H1 (cell line): ENCODE measurements around the gene KCNC1. TPM values are rescaled to one million over a fixed set of nuclear protein-coding genes. Genes with fewer than 3 reads are reported as not detected.

ENCODE experiments used
- CTCF ChIA-PET: fragments of 300-600 bp; sonication (Branson Sonifier 250); formaldehyde crosslinking; loops from one replicate; lab custom pipeline; 2021; ENCODE audit not compliant: partially characterized antibody; lab: Charles Lee
- POLR2A ChIA-PET: fragments of 300-600 bp; sonication (Branson Sonifier 250); formaldehyde crosslinking; loops from one replicate; lab custom pipeline; 2021; ENCODE audit warnings: inconsistent platforms; ENCODE audit not compliant: partially characterized antibody; lab: Charles Lee
- DNase-seq, 2 experiments: peaks; one replicate each; pipeline versions ENCODE4 v3.0.0 to v3.0.0-alpha.2; 2010 to 2022; ENCODE audit warnings: low spot score in 2 of 2, low read depth in 1 of 2, mixed read lengths in 1 of 2
- FAIRE-seq: peaks from 2 replicates; lab custom pipeline; 2011; peaks lifted over from hg19 to GRCh38; lab: Jason Lieb, UNC
- H2AFZ ChIP-seq: 2 replicates; pipeline ENCODE4 v1.8.1; 2012; ENCODE audit warnings: low read length, inconsistent platforms
- H2AK5ac ChIP-seq: 2 replicates; pipeline ENCODE4 v1.6.1; 2013; ENCODE audit warnings: low read depth, low read length
- H2BK120ac ChIP-seq: replicated peaks from 2 replicates; pipeline ENCODE3; 2013; ENCODE audit warnings: low read depth, low read length, inconsistent platforms
- H2BK12ac ChIP-seq: 2 replicates; pipeline ENCODE4 v1.6.1; 2013; ENCODE audit warnings: low read depth, low read length
- H2BK15ac ChIP-seq: 2 replicates; pipeline ENCODE4 v1.6.1; 2013; ENCODE audit warnings: low read length
- H2BK20ac ChIP-seq: 2 replicates; pipeline ENCODE4 v1.6.1; 2013; ENCODE audit warnings: low read length
- H2BK5ac ChIP-seq: 2 replicates; pipeline ENCODE4 v1.6.1; 2013; ENCODE audit warnings: low read depth, low read length
- H3K14ac ChIP-seq: 2 replicates; pipeline ENCODE4 v1.6.1; 2013; ENCODE audit warnings: inconsistent platforms; ENCODE audit not compliant: insufficient read length
- H3K18ac ChIP-seq: 2 replicates; pipeline ENCODE4 v1.6.1; 2013; ENCODE audit warnings: low read length; ENCODE audit errors: extremely low read depth
- H3K23ac ChIP-seq: 2 replicates; pipeline ENCODE4 v1.6.1; 2013; ENCODE audit warnings: inconsistent platforms; ENCODE audit not compliant: insufficient read length
- H3K23me2 ChIP-seq: 2 replicates; pipeline ENCODE4 v1.6.1; 2013; ENCODE audit warnings: low read depth, low read length
- H3K27ac ChIP-seq: 2 replicates; pipeline ENCODE4 v1.6.1; 2011; ENCODE audit warnings: low read depth, low read length, inconsistent platforms
- H3K27me3 ChIP-seq, 4 experiments: replicated peaks in 1 of 4; 1 replicate in 1 of 4; 2 replicates in 3 of 4; pipeline versions ENCODE4 v1.6.1 to v1.8.1; 2011 to 2013; ENCODE audit warnings: low read length in 3 of 4, mild to moderate bottlenecking in 3 of 4, inconsistent platforms in 2 of 4, mixed read lengths in 2 of 4, moderate library complexity in 1 of 4; ENCODE audit not compliant: control insufficient read depth in 3 of 4, insufficient read depth in 3 of 4; ENCODE audit errors: extremely low read depth in 1 of 4
- H3K36me3 ChIP-seq, 4 experiments: 2 replicates each; pipeline versions ENCODE4 v1.6.1 to v1.8.1; 2011 to 2013; ENCODE audit warnings: mild to moderate bottlenecking in 4 of 4, low read length in 3 of 4, moderate library complexity in 2 of 4, control low read depth in 1 of 4, inconsistent platforms in 1 of 4; ENCODE audit not compliant: insufficient read depth in 4 of 4, control insufficient read depth in 2 of 4
- H3K4ac ChIP-seq: replicated peaks from 2 replicates; pipeline ENCODE3; 2013; ENCODE audit warnings: low read length, low read depth, mixed read lengths, inconsistent platforms; ENCODE audit not compliant: insufficient read length
- H3K4me1 ChIP-seq, 4 experiments: replicated peaks in 1 of 4; 1 replicate in 1 of 4; 2 replicates in 3 of 4; pipeline versions ENCODE4 v1.6.1 to v1.8.1; 2011 to 2013; ENCODE audit warnings: low read length in 3 of 4, inconsistent platforms in 2 of 4, mixed read lengths in 1 of 4; ENCODE audit not compliant: insufficient read depth in 4 of 4, control insufficient read depth in 3 of 4
- H3K4me2 ChIP-seq, 2 experiments: 2 replicates each; pipeline versions ENCODE4 v1.6.1 to v1.8.1; 2011 to 2013; ENCODE audit warnings: low read depth in 2 of 2, low read length in 2 of 2, control low read depth in 1 of 2, inconsistent platforms in 1 of 2, mild to moderate bottlenecking in 1 of 2; ENCODE audit not compliant: insufficient read depth in 1 of 2
- H3K4me3 ChIP-seq, 4 experiments: fragments of 200-600, 300-600 bp in 1 of 4; sonication (generic), shearing (Covaris generic), sonication (Bioruptor Twin) in 1 of 4; 2 replicates each; pipeline versions ENCODE4 v1.5.1 to v1.8.1; 2011 to 2016; ENCODE audit warnings: low read length in 4 of 4, low read depth in 3 of 4, control low read depth in 2 of 4, inconsistent platforms in 2 of 4, mild to moderate bottlenecking in 2 of 4, mixed read lengths in 1 of 4, moderate library complexity in 1 of 4; ENCODE audit not compliant: insufficient read depth in 2 of 4; ENCODE audit errors: extremely low read depth in 1 of 4
- H3K56ac ChIP-seq: replicated peaks from 2 replicates; pipeline ENCODE3; 2013; ENCODE audit warnings: low read depth, mild to moderate bottlenecking, mixed read lengths, low read length, inconsistent platforms; ENCODE audit not compliant: insufficient read length
- H3K79me1 ChIP-seq: 2 replicates; pipeline ENCODE4 v1.6.1; 2013; ENCODE audit warnings: low read depth, low read length, control low read depth
- H3K79me2 ChIP-seq, 2 experiments: 2 replicates each; pipeline versions ENCODE4 v1.6.1 to v1.8.1; 2012 to 2013; ENCODE audit warnings: low read length in 2 of 2, mild to moderate bottlenecking in 2 of 2, inconsistent platforms in 1 of 2; ENCODE audit not compliant: insufficient read depth in 2 of 2, control insufficient read depth in 1 of 2
- H3K9ac ChIP-seq, 4 experiments: replicated peaks in 1 of 4; 1 replicate in 1 of 4; 2 replicates in 3 of 4; pipeline versions ENCODE4 v1.6.1 to v1.8.1; 2011 to 2013; ENCODE audit warnings: low read depth in 3 of 4, low read length in 3 of 4, control low read depth in 2 of 4, mild to moderate bottlenecking in 2 of 4, moderate library complexity in 2 of 4, inconsistent platforms in 1 of 4; ENCODE audit errors: extremely low read depth in 1 of 4
- H3K9me3 ChIP-seq, 2 experiments: 2 replicates each; pipeline versions ENCODE4 v1.6.1 to v1.8.1; 2012 to 2013; ENCODE audit warnings: mild to moderate bottlenecking in 2 of 2, moderate library complexity in 2 of 2, control low read depth in 1 of 2, inconsistent platforms in 1 of 2, low read depth in 1 of 2, low read length in 1 of 2, mixed read lengths in 1 of 2; ENCODE audit not compliant: insufficient read depth in 2 of 2
- H4K20me1 ChIP-seq, 2 experiments: replicated peaks in 1 of 2; 2 replicates each; pipeline versions ENCODE3 to v1.8.1; 2011 to 2013; ENCODE audit warnings: inconsistent platforms in 2 of 2, low read length in 2 of 2, mild to moderate bottlenecking in 1 of 2; ENCODE audit not compliant: insufficient read depth in 2 of 2, control insufficient read depth in 1 of 2
- H4K5ac ChIP-seq: 2 replicates; pipeline ENCODE4 v1.6.1; 2013; ENCODE audit warnings: low read length, low read depth, mixed read lengths, inconsistent platforms; ENCODE audit not compliant: insufficient read length
- H4K8ac ChIP-seq: 2 replicates; pipeline ENCODE4 v1.8.0; 2013; ENCODE audit warnings: mild to moderate bottlenecking, moderate library complexity, low read length, inconsistent platforms; ENCODE audit not compliant: insufficient read depth; ENCODE audit errors: extremely low read depth
- H4K91ac ChIP-seq: replicated peaks from 2 replicates; pipeline ENCODE3; 2013; ENCODE audit warnings: low read length, mixed read lengths, inconsistent platforms; ENCODE audit not compliant: insufficient read length
- ATF3 ChIP-seq: IDR thresholded peaks from 2 replicates; pipeline ENCODE4 v1.6.1; 2011; ENCODE audit warnings: low read depth, mild to moderate bottlenecking, low read length; ENCODE audit not compliant: insufficient read depth
- NANOG ChIP-seq: IDR thresholded peaks from 2 replicates; pipeline ENCODE4 v1.6.1; 2011; ENCODE audit warnings: low read length, low read depth, mild to moderate bottlenecking, inconsistent platforms; ENCODE audit not compliant: insufficient read depth, poor library complexity, severe bottlenecking
- NRF1 ChIP-seq: IDR thresholded peaks from 2 replicates; pipeline ENCODE4 v1.6.1; 2011; ENCODE audit warnings: mild to moderate bottlenecking, low read depth, low read length, improper control_type of control experiment
- YY1 ChIP-seq: IDR thresholded peaks from 2 replicates; pipeline ENCODE4 v1.6.1; 2011; ENCODE audit warnings: low read depth, mild to moderate bottlenecking, low read length
- WGBS, 2 experiments: shearing (Covaris generic) in 1 of 2; methylation state at CpG; one replicate each; pipeline versions ENCODE4 v1.1.6 to v1.1.7; 2013 to 2015; ENCODE audit warnings: low lambda C conversion rate in 2 of 2, mixed read lengths in 2 of 2, inconsistent platforms in 1 of 2, low coverage in 1 of 2, missing lambda C conversion rate in 1 of 2; ENCODE audit not compliant: insufficient replicate concordance in 2 of 2, insufficient coverage in 1 of 2, insufficient read length in 1 of 2; ENCODE audit errors: extremely low coverage in 1 of 2, missing lambda C conversion rate in 1 of 2; 5-methylcytosine and 5-hydroxymethylcytosine counted together
- polyA plus RNA-seq, 7 experiments: library from polyadenylated mRNA; depleted of rRNA in 3 of 7; stranded (reverse) in 5 of 7; unstranded in 2 of 7; fragments of >200 nt in 5 of 7; fragments of 200-250 nt in 2 of 7; gene quantifications; 1 replicate in 5 of 7; 2 replicates in 1 of 7; 4 replicates in 1 of 7; pipeline versions ENCODE4 v1.2.1 to v1.2.3, GENCODE V29; 2011 to 2013; ENCODE audit warnings: missing spikeins in 2 of 7, mixed read lengths in 2 of 7
- total RNA-seq: library from RNA; stranded (reverse); fragmentation: NEBNext Ultra II Directional; extraction: Animal tissue kit (Norgen Biotek cat#: 25700); gene quantifications from 2 replicates; pipeline ENCODE4 v1.2.1, GENCODE V29; 2021

Gene KCNC1
- total and polyA plus RNA-seq, 2 of the 8 experiments (the other 6 are each of a cell fraction or from before 2014, with no cell fraction given) = 0.11 to 0.26 TPM

DNA sequence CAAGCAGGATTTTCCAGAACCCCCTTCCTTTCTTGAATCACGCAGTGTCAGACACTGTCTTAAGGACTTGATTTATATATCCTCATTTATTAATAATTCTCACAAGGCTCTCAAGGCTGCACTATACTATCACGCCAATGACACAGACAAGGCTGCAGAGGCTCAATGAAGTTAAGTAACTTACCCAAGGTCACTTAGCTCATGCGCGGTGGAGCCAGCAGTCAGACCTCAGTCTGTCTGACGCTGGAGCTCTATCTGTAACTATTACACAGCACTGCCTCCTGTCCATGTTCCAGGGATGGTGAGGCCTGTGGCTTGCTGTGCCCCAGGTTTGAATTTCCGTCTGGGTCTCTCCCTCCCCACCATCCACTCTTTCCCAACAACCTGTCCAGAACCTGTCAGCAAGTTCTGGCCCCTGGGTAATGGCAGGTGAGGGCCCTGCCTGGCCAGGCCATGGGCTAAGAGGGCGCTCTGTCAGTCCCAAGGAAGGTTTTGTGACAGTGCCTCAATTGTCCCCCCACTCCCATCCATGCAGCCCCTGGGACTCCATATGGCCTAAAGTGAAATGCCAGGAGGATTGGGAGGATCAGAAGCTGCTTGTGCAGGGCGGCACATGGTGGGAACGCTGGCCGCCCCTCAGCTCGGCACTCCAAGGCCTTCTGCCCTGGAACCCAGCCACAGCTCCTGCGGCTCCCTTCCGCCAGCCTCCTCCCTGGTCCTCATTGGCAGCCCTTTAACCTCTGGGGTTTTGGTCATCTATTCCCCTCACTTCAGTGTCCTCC is 8.6 kb downstream of the KCNC1 start:
- no peak overlapping the region for H3K14ac ChIP-seq
- no peak overlapping the region for H3K56ac ChIP-seq
- no peak overlapping the region for H2BK12ac ChIP-seq
- no peak overlapping the region for H2BK20ac ChIP-seq
- no peak overlapping the region for H2BK5ac ChIP-seq
- H2BK15ac ChIP-seq = no peak overlapping the region
- H3K4me1 ChIP-seq = peaks cover 0 to 13% (median 8%) of the 10 kb centered on the region in 4 experiments; a peak in 6 of 7 replicates
- H3K23me2 ChIP-seq = peaks cover 4% of the 10 kb centered on the region; the same call in 1 of the 2 replicates
- H3K79me2 ChIP-seq = no peaks in the 10 kb centered on the region
- no peak overlapping the region; the same call in 1 of the 2 replicates for H4K8ac ChIP-seq
- H3K27ac ChIP-seq = no peak overlapping the region
- H3K9me3 ChIP-seq = no peaks in the 10 kb centered on the region
- H3K79me1 ChIP-seq = no peaks in the 10 kb centered on the region
- no peak for FAIRE-seq
- no peak overlapping the region for H3K4me3 ChIP-seq
- no peak overlapping the region for H4K5ac ChIP-seq
- WGBS, 2 experiments = 86% methylated on average over 13 of the region's 13 CpGs; no CpG with 5 or more reads in 1 of the 2 experiments
- H4K20me1 ChIP-seq = peaks cover 0 to 5% of the 10 kb centered on the region in 2 experiments
- POLR2A ChIA-PET = no interaction called here
- no peak overlapping the region for H3K18ac ChIP-seq
- no peak overlapping the region for H2BK120ac ChIP-seq
- no peak overlapping the region for H2AFZ ChIP-seq
- H2AK5ac ChIP-seq = no peak overlapping the region
- H3K4ac ChIP-seq = no peak overlapping the region
- H3K36me3 ChIP-seq = no peaks in the 10 kb centered on the region
- CTCF ChIA-PET = interaction anchor here (1.3 to 16.5 kb wide), 13 partner anchors 9 to 236 kb away, joined by 3 to 290 read pairs (median 7); partner anchors contain the start of genes KCNC1 and MYOD1
- no peak overlapping the region for H3K9ac ChIP-seq
- H3K27me3 ChIP-seq = peaks cover 0 to 10% (median 7%) of the 10 kb centered on the region in 4 experiments; a peak in 5 of 7 replicates
- no peak overlapping the region for H3K4me2 ChIP-seq
- H4K91ac ChIP-seq = no peak overlapping the region
- no peak overlapping the region for H3K23ac ChIP-seq
- DNase-seq = no peak
- TF ChIP-seq YY1 (no peak), ATF3 (no peak), NRF1 (no peak), NANOG (no peak)
